ENCODE data around the gene KCNH1. TPM values are rescaled to one million over a fixed set of nuclear protein-coding genes. Genes with fewer than 3 reads are reported as not detected.

The KCNH1 gene
- total RNA-seq, 1 donor from 2014 or later = not detected

GRCh38 chr1:210792250-210793102 lies 341.5 kb downstream of the KCNH1 start:
- DNase-seq (no peak), ATAC-seq (no peak)
- intact Hi-C loops (cut with micrococcal nuclease) = no loop called here

- ATAC-seq (no peak), DNase-seq (no peak)
- intact Hi-C loops (cut with micrococcal nuclease) = no loop called here
Measured at GRCh38 chr1:210790196-210790595, 343.8 kb downstream of the KCNH1 start.

- ATAC-seq (no peak), DNase-seq (no peak)
- intact Hi-C loops (cut with micrococcal nuclease) = no loop called here
Measured at GRCh38 chr1:210787800-210788199, 346.1 kb downstream of the KCNH1 start.

- DNase-seq = no peak
- intact Hi-C loops (cut with micrococcal nuclease) = no loop called here
- ATAC-seq = no peak
Measured at GRCh38 chr1:210786546-210786945, 347.4 kb downstream of the KCNH1 start.

GRCh38 chr1:210783925-210784324 lies 350.0 kb downstream of the KCNH1 start:
- ATAC-seq (no peak), DNase-seq (no peak)
- intact Hi-C loops (cut with micrococcal nuclease) = no loop called here

GRCh38 chr1:210781652-210782051 lies 352.3 kb downstream of the KCNH1 start:
- ATAC-seq = no peak
- DNase-seq = no peak
- intact Hi-C loops (cut with micrococcal nuclease) = no loop called here

GRCh38 chr1:210779269-210779668 lies 354.7 kb downstream of the KCNH1 start:
- ATAC-seq = no peak
- intact Hi-C loops (cut with micrococcal nuclease) = no loop called here

GRCh38 chr1:210777914-210778313 lies 356.0 kb downstream of the KCNH1 start:
- ATAC-seq (no peak), DNase-seq (no peak)
- intact Hi-C loops (cut with micrococcal nuclease) = no loop called here

More at GRCh38 chr1:210779269-210779668, 354.7 kb downstream of the KCNH1 start:
- no peak for DNase-seq

GRCh38 chr1:210776712-210777111 lies 357.2 kb downstream of the KCNH1 start:
- ATAC-seq (no peak), DNase-seq (no peak)
- intact Hi-C loops (cut with micrococcal nuclease) = no loop called here

GRCh38 chr1:210775289-210775688 lies 358.7 kb downstream of the KCNH1 start:
- intact Hi-C loops (cut with micrococcal nuclease) = no loop called here
- no peak for DNase-seq
- ATAC-seq = no peak

GRCh38 chr1:210773450-210773849 lies 360.5 kb downstream of the KCNH1 start:
- intact Hi-C loops (cut with micrococcal nuclease) = no loop called here
- DNase-seq (no peak), ATAC-seq (no peak)

GRCh38 chr1:210771131-210771530 lies 362.8 kb downstream of the KCNH1 start:
- DNase-seq = no peak
- intact Hi-C loops (cut with micrococcal nuclease) = no loop called here
- no peak for ATAC-seq

- intact Hi-C loops (cut with micrococcal nuclease) = no loop called here
- ATAC-seq (no peak), DNase-seq (no peak)
Measured at GRCh38 chr1:210770396-210770984, 363.5 kb downstream of the KCNH1 start.

GRCh38 chr1:210769473-210769872 lies 364.5 kb downstream of the KCNH1 start:
- intact Hi-C loops (cut with micrococcal nuclease) = no loop called here
- no peak for ATAC-seq
- no peak for DNase-seq

- ATAC-seq (no peak), DNase-seq (no peak)
- intact Hi-C loops (cut with micrococcal nuclease) = no loop called here
Measured at GRCh38 chr1:210764536-210764935, 369.4 kb downstream of the KCNH1 start.

- intact Hi-C loops (cut with micrococcal nuclease) = no loop called here
- no peak for DNase-seq
- no peak for ATAC-seq
Measured at GRCh38 chr1:210758761-210759160, 375.2 kb downstream of the KCNH1 start.

- DNase-seq = no peak
- ATAC-seq = no peak
- intact Hi-C loops (cut with micrococcal nuclease) = no loop called here
Measured at GRCh38 chr1:210758261-210758660, 375.7 kb downstream of the KCNH1 start.

GRCh38 chr1:210757677-210758076 lies 376.3 kb downstream of the KCNH1 start:
- intact Hi-C loops (cut with micrococcal nuclease) = no loop called here
- DNase-seq (no peak), ATAC-seq (no peak)

- intact Hi-C loops (cut with micrococcal nuclease) = no loop called here
- DNase-seq (no peak), ATAC-seq (no peak)
Measured at GRCh38 chr1:210755991-210756659, 377.8 kb downstream of the KCNH1 start.

GRCh38 chr1:210754878-210755665 lies 378.9 kb downstream of the KCNH1 start:
- intact Hi-C loops (cut with micrococcal nuclease) = no loop called here
- DNase-seq (no peak), ATAC-seq (no peak)

Measured in left ventricle myocardium superior (tissue), 1 donor.